Stimulated activated CD8-positive, alpha-beta memory T cell treated with anti-CD3 and anti-CD28 coated beads, Interleukin-12 subunit alpha, Interleukin-12 subunit beta, amount 100 ng/mL, for 4 hours (primary cell): Measurements from ENCODE around the gene ZNF202.
A peak's percentile ranks its signal among the peaks of the same experiment; 100 is the strongest.
"Not testable (repeated sequence)": the region's sequence is repeated elsewhere in the genome, so short reads cannot be mapped to it uniquely, and the experiment has no call there.

Experiments
- DNase-seq: peaks from one replicate; pipeline ENCODE4 v3.0.0-alpha.2; 2020; ENCODE audit warnings: low read depth

ZNF202 gene

GRCh38 chr11:123741159-123742030 lies at the start of gene ZNF202:
TSS of gene ZNF202 (minus strand) at chr11:123741660. CDS start at chr11:123730888, 10,772 bp downstream.
- peak; percentile 82 for DNase-seq

DNA sequence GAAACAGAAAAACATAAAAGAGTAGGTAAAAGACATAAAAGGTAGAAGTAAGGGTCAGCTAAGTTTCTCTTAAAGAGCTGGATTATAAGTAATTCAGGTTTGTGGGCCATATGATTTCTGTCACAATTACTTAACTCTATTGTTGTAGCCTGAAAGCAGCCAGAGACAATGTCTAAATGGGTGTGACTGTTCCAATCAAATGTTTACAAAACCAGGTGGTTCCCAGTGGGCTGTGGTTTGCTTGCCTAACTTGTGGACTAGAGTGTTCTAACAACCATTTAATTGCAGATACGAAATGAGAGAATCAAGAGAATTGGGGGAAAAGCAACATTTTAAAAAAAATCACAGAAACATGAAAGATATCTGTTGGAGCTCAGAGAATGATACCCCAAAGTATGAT lies 42.1 kb upstream of the ZNF202 start:
- no peak for DNase-seq

DNA sequence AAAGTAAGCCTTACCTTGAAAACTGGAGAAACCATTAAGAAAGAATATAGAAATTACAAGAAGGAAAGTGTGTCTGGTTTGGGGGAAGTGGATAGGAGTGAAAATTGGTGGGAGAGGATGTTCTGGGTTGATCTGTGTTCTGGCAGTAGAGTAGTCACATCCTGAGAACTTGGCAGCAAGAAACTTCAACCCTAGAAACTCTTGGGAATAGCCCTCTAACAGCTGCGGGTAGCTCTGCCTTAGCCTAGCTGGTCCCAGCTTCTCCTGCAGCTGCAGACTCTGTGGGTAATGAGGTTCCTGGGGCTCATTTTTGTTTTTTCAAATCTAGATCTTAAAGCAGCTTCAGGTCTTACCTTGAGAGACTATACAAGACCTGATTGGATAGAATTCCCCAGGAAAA lies 37.1 kb upstream of the ZNF202 start:
- no peak for DNase-seq

DNA sequence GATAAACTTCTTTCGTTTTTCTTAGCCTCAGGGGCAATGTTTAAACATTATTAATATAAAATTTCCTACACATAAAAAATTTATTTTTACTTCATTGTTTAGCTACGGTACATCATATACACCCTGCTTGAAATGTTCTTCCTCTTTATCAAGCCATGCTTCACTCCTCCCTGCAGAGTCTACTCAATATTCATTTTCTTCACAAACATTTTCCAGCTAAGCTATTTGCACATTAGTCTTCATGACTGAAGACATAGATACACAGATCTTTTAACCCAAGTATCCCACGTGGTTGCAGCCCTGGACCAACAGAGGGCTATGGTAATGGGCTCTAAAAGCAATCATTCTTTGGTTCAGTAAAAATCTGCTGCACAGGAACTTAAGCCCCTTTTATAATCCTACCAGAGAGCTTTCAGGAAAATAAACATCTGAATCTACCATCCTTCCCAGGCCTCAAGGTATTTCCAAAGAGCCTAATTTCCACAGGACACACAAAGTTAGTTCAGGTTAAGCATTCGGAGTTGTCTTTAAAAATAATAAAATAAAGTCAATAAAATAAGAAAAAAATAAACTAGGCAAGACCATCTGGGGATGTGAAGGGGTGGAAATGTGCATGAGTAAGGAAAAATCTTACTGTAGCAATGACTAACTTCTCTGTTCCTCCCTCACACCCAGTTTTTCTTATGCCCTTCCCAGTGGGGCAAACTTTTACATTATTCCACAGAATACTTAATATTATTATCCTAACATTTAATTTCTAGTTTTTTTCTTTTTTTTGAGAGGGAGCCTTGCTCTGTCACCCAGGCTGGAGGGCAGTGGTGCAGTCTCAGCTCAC lies 34.5 kb upstream of the ZNF202 start:
- DNase-seq: no peak

- DNase-seq: no peak
Measured at GRCh38 chr11:123775289-123775688, 33.8 kb upstream of the ZNF202 start.

DNA sequence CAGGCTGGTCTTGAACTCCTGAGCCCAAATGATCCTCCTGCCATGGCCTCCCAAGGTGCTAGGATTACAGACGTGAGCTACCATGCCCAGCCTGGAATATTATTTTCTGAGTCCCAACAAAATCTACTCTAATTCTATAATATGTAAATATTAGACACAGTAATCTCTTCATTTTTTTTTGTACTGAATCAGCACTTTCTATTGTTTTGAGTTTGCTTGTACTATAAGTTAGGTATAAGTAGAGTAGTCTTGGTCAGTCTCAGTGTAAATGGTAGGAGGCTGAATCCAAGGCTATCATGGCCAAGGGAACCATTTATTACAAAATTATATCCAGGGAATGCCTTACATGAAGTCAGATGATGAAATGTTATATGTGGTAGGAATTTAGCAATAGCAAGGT lies 32.5 kb upstream of the ZNF202 start:
- DNase-seq: no peak

GRCh38 chr11:123773026-123773425 lies 31.6 kb upstream of the ZNF202 start:
- no peak for DNase-seq

GRCh38 chr11:123771664-123772063 lies 30.2 kb upstream of the ZNF202 start:
- DNase-seq: no peak

GRCh38 chr11:123770712-123771111 lies 29.3 kb upstream of the ZNF202 start:
- DNase-seq: no peak

- no peak for DNase-seq
Measured at GRCh38 chr11:123765601-123766000, 24.1 kb upstream of the ZNF202 start.

DNA sequence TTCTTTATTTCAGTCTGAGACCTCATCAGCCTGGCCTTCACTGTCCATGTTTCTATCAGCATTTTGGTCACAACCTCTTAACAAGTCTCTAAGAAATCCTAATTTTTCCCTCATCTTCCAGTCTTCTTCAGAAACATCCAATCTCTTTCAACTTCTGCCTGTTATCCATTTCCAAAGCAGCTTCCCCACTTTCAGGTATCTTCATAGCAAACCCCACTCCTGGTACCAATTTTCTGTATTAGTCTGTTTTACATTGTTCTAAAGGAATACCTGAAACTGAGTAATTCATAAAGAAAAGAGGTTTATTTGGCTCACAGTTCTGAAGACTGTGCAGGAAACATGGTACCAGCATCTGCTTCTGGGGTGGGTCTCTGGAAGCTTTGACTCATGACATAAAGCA lies 21.0 kb upstream of the ZNF202 start:
- DNase-seq: no peak

GRCh38 chr11:123760894-123761293 lies 19.4 kb upstream of the ZNF202 start:
- no peak for DNase-seq

- DNase-seq: no peak
Measured at GRCh38 chr11:123757976-123758375, 16.5 kb upstream of the ZNF202 start.

- DNase-seq: no peak
Measured at GRCh38 chr11:123755813-123756212, 14.4 kb upstream of the ZNF202 start.

- no peak for DNase-seq
Measured at GRCh38 chr11:123755344-123755743, 13.9 kb upstream of the ZNF202 start.

DNA sequence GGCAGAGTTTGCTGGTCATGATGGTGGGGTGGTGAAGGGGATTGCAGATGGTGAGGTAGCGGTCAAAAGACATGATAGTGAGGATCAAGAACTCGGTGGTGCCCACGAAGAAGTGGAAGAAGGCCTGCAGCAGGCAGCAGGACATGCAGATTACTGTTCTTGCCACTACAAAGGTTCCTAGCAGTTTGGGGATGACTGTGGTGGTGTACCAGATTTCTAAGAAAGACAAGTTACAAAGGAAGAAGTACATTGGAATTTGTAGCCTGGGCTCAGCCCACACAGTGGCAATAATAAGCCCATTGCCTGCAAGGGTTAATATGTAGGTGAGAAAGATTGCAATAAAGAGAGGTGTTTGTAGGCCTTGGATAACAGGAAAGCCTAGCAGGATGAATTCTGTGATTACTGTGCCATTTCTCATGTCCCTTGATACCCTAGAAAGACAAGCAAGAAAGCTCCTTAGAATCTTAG lies 12.7 kb upstream of the ZNF202 start, which contains the start of gene OR6X1:
TSS of gene OR6X1 (minus strand) at position 418 of the 468 bp plus-strand sequence. CDS start at position 418, 0 bp downstream.
- DNase-seq: no peak

DNA sequence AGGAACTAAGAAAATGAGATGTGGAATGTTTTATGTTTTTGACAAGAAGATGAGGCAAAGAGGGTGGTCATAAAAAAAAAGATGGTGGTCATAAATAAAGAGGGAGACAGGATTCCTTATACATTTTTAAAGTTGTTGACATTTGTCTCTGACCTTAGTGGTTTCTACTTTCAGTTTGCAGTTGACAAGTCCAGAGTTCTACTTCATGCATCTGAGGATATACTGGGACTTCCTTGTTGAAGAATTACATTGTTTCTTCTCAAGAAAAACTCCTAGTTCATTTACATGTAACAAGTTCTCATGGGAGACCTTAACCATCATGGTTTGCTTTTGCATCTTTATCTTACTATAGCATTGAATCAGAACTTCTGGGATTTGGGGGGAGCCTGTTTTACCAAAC lies 11.7 kb upstream of the ZNF202 start:
- no peak for DNase-seq

DNA sequence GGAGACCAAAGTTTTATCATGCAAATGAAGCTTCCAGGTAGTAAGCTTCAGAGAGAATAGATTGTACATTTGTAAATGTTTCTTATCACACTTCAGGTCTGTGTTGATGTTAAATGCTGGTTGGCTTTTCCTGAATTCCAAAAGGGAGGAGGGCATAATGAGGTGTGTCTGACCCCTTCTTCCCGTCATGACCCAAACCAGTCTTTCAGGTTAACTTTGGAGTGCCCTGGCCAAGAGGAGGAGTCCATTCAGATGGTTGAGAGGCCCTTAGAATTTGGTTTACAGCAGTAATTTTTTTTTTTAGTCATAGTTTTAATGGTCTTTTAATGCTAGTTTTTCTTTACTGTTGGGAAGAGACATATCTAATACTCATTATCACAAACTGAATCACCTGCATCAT lies 10.3 kb upstream of the ZNF202 start:
- DNase-seq: no peak

- DNase-seq: not testable (repeated sequence)
Measured at GRCh38 chr11:123748349-123748748, 6.9 kb upstream of the ZNF202 start.

DNA sequence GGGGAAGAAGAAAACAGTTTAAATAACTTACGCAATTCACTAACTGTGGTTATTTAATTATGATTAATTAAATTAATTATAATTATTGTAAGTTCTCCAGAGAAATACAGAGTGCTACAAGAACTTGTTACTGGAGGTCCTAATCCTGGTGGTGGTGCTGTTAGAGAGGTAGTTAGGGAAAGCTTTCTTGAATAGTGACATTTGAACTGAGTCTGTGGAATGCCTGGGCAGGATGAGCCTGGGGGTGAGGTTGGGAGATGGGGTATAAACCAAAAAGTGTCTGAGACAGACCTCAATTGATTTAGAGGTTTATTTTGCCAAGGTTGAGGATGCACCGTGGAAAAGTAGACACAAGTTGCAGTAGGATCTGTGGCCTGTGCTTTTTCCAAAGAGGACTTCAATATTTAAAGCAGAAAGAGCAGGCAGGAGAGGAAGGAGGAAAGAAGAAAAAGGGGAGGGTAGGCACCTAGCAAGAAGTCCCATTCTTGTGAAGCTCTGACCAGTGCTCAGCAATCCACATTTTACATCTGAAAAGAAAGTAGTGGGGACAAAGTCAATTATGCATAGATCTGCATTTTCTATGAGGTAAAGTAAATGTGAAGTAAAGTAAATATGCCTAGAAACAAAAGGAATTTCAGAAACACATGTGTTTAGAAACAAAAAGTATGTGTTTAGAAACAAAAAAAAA lies 4.4 kb upstream of the ZNF202 start:
- DNase-seq: no peak

DNA sequence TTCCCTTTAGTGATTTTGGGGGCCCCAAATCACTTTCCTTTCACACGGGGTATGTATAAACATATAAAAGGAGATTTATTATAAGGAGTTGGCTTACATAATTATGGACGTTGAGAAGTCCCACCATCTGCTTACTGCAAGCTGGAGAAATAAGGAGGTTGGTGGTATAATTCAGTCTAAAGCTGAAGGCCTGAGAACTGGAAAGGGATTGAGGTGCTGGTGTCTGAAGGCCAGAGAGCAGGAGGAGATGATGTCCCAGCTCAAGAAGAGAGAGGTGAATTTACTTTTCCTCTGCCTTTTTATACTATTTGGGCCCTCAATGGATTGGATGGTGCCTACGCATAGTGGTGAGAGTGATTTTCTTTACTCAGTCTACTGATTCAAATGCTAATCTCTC lies 1.3 kb upstream of the ZNF202 start:
- no peak for DNase-seq

DNA sequence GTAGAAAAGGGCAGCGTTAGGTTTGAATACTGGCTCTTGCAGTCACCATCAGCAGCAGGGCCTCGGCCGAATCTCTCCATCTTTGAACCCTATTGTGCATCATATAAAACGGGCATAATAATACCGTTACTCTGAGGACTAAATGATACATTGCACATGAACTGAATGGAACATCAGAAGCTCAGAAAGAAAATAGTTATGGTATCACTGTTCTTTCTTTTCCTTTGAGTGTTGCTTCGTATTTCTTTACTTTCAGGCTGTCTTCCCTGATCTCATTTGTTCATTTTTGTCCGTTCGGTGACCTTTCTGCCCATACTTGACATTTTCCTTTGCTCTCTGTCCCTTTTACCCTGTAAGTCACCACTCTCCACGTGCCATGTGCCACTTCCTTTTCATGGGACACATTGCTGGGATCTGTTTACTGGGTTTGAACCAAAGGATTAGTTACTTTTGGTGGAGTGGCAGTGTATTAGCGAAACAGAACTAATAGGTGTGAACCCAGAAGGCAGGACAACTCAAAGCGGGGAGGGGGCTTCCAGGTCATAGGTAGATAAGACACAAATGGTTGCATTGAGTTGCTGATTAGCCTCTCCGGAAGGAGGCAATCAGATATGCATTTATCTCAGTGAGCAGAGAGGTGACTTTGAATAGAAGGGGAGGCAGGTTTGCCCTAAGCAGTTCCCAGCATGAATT lies 717 bp upstream of the ZNF202 start:
- no peak for DNase-seq
